Spinal cord (tissue), 10 donors: ENCODE results near the gene SPTB. TPM values are rescaled to one million over a fixed set of nuclear protein-coding genes. Genes with fewer than 3 reads are reported as not detected.

Experiments
- DNase-seq, 6 donors: peaks; one replicate each; pipeline versions ENCODE4 v3.0.0 to v3.0.0-alpha.2; 2013 to 2015; ENCODE audit warnings: low spot score in 6 of 6, low read depth in 4 of 6
- H3K27ac ChIP-seq: one replicate; pipeline ENCODE4 v1.5.1; 2013; ENCODE audit warnings: low read depth, low read length, control low read depth
- H3K27me3 ChIP-seq: one replicate; pipeline ENCODE4 v1.6.1; 2013; ENCODE audit warnings: low read length; ENCODE audit not compliant: control insufficient read depth, insufficient read depth
- H3K36me3 ChIP-seq: one replicate; pipeline ENCODE4 v1.6.1; 2013; ENCODE audit warnings: low read length; ENCODE audit not compliant: control insufficient read depth, insufficient read depth
- H3K4me1 ChIP-seq: one replicate; pipeline ENCODE4 v1.6.1; 2013; ENCODE audit warnings: low read length; ENCODE audit not compliant: control insufficient read depth, insufficient read depth
- H3K4me3 ChIP-seq: one replicate; pipeline ENCODE4 v1.5.1; 2013; ENCODE audit warnings: low read depth, low read length, control low read depth
- H3K9me3 ChIP-seq: one replicate; pipeline ENCODE4 v1.6.1; 2013; ENCODE audit warnings: low read length; ENCODE audit not compliant: control insufficient read depth, insufficient read depth
- WGBS: methylation state at CpG from one replicate; pipeline ENCODE4 v1.1.5; 2013; ENCODE audit warnings: missing lambda C conversion rate; ENCODE audit not compliant: insufficient coverage; 5-methylcytosine and 5-hydroxymethylcytosine counted together
- polyA plus RNA-seq, 2 donors: library from polyadenylated mRNA; unstranded; fragments of 120-200 nt; gene quantifications; one replicate each; pipeline ENCODE4 v1.2.1, GENCODE V29; 2013; ENCODE audit not compliant: insufficient read length in 2 of 2
- total RNA-seq, 2 donors: library from RNA; depleted of rRNA in 1 of 2; stranded (reverse); fragments of 120-200 nt in 1 of 2; fragments of >200 nt in 1 of 2; gene quantifications; one replicate each; pipeline versions ENCODE4 v1.2.3 to v1.2.4, GENCODE V29; 2013 to 2014
- donor health status: healthy.

Gene SPTB
- total and polyA plus RNA-seq, 4 donors, result 19.0 to 42.3 (median 35.2) TPM

DNA sequence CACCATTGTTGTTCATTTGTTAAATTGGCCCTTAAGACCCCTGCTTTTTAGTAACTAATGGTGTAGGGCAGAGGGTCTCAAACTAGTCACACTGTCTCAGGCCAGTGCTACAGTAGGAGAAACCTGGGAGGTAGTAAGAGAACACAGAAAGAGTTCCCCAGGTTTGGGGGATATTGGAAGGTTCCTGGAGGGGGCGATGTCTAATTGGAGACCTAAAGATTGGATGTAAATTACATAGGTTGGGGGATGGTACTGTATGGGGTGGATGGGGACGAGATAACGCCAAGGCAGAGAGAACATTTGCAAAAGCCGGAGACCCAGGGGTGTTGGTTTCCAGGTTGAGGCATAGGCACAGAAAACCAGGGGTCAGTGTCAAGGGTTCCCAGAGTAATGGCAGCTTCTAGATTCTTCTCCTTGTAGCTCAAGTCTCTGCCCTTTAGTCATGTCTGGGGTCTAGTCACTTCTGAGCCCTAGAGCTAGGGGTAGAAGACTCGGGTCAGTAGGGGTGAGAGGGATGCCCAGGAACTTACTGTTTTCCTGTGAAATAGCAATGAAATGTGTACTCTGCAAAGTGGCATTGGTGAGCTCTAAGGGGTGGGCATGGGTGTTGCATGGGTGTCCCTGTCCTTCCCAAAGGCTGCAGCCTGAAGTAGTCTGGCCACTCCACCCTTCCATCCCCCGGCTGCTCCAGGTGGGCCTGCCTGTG, 153.7 kb downstream of the SPTB start:
- no peak overlapping the region for H3K4me3 ChIP-seq
- WGBS, result 91% methylated on average over 6 of the region's 6 CpGs
- H3K4me1 ChIP-seq, result peaks cover 43% of the 10 kb centered on the region
- H3K36me3 ChIP-seq, result peaks cover 35% of the 10 kb centered on the region
- no peak for DNase-seq
- peak overlapping the region; percentile 65 for H3K27ac ChIP-seq
- no peaks in the 10 kb centered on the region for H3K9me3 ChIP-seq
- H3K27me3 ChIP-seq, result no peaks in the 10 kb centered on the region

- no peak overlapping the region for H3K4me3 ChIP-seq
- peaks cover 43% of the 10 kb centered on the region for H3K4me1 ChIP-seq
- WGBS, result 30% methylated on average over 3 of the region's 3 CpGs
- peaks cover 29% of the 10 kb centered on the region for H3K36me3 ChIP-seq
- peak in 1 of 6 donors; percentile 27 for DNase-seq
- H3K27ac ChIP-seq, result peak overlapping the region; percentile 65
- H3K9me3 ChIP-seq, result no peaks in the 10 kb centered on the region
- no peaks in the 10 kb centered on the region for H3K27me3 ChIP-seq
Measured at GRCh38 chr14:64725261-64725815, 154.4 kb downstream of the SPTB start.

DNA sequence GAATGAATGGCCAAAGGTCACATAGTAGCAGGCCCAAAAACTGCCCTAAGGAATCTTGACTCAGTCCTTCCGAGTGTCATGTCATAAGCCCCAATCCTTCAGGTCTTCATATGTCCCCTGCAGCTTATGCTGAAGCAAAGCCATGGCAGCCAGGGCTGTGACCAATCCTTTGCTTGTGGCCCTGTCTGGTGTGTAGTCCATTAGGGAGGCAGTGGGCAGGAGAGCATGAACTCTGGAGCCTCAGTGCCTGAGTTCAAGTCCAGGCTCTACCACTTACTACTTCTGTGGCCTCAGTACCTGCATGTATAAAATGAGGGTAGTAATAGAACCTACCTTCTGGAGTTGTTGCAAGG, 155.2 kb downstream of the SPTB start:
- Histone ChIP-seq H3K9me3 (no peaks in the 10 kb centered on the region), H3K4me3 (no peak overlapping the region), H3K36me3 (peaks cover 22% of the 10 kb centered on the region), H3K27ac (peak overlapping the region; percentile 65), H3K4me1 (peaks cover 44% of the 10 kb centered on the region), H3K27me3 (no peaks in the 10 kb centered on the region)
- no peak for DNase-seq
- 91% methylated on average over 1 of the region's 1 CpG for WGBS

- Histone ChIP-seq H3K27ac (peak overlapping the region; percentile 65), H3K4me1 (peaks cover 44% of the 10 kb centered on the region), H3K27me3 (no peaks in the 10 kb centered on the region), H3K4me3 (no peak overlapping the region), H3K9me3 (no peaks in the 10 kb centered on the region), H3K36me3 (peaks cover 16% of the 10 kb centered on the region)
- peak in 2 of 6 donors; percentile 72 to 73 for DNase-seq
- 33% methylated on average over 11 of the region's 15 CpGs for whole genome bisulfite sequencing
Measured at GRCh38 chr14:64723691-64724577, 155.8 kb downstream of the SPTB start.

- Histone ChIP-seq H3K9me3 (no peaks in the 10 kb centered on the region), H3K27me3 (no peaks in the 10 kb centered on the region), H3K4me3 (no peak overlapping the region), H3K4me1 (peaks cover 51% of the 10 kb centered on the region), H3K27ac (peak overlapping the region; percentile 40), H3K36me3 (peaks cover 6% of the 10 kb centered on the region)
- 94% methylated on average over 5 of the region's 5 CpGs for WGBS
- DNase-seq, result no peak
Measured at GRCh38 chr14:64722842-64723447, 156.8 kb downstream of the SPTB start.

GRCh38 chr14:64721899-64722298, 157.8 kb downstream of the SPTB start:
- WGBS, result 60% methylated on average over 4 of the region's 9 CpGs

DNA sequence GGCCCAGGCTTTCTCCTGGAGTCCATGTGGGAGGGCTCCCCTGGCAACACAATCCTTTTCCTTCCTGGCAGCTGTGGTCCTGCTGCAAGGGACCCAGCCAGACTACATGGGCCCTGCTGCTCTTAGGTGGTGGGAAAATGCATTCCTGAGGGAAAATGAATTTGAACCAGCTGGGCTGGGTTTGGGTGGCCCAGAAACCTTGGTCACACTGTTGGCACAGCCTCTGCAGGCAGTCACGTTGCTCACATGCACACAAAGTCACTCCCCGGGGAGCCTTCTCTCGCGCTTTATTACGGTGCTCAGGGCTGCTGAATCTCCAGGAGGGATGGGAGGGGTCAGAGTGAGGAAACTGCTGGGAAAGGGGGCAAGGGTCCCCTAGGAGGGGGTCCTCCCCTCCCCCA, 158.3 kb downstream of the SPTB start:
- H3K36me3 ChIP-seq, result no peaks in the 10 kb centered on the region
- no peaks in the 10 kb centered on the region for H3K27me3 ChIP-seq
- H3K4me1 ChIP-seq, result peaks cover 63% of the 10 kb centered on the region
- no CpG with 5 or more reads among the region's 5 CpGs for WGBS
- H3K4me3 ChIP-seq, result no peak overlapping the region
- H3K9me3 ChIP-seq, result no peaks in the 10 kb centered on the region
- H3K27ac ChIP-seq, result peak overlapping the region; percentile 65
- peak in 1 of 6 donors; percentile 43 for DNase-seq

More at GRCh38 chr14:64721899-64722298, 157.8 kb downstream of the SPTB start:
- H3K36me3 ChIP-seq, result no peaks in the 10 kb centered on the region
- DNase-seq, result no peak
- peaks cover 61% of the 10 kb centered on the region for H3K4me1 ChIP-seq
- no peaks in the 10 kb centered on the region for H3K9me3 ChIP-seq
- H3K27me3 ChIP-seq, result no peaks in the 10 kb centered on the region
- peak overlapping the region; percentile 65 for H3K27ac ChIP-seq
- H3K4me3 ChIP-seq, result no peak overlapping the region

DNA sequence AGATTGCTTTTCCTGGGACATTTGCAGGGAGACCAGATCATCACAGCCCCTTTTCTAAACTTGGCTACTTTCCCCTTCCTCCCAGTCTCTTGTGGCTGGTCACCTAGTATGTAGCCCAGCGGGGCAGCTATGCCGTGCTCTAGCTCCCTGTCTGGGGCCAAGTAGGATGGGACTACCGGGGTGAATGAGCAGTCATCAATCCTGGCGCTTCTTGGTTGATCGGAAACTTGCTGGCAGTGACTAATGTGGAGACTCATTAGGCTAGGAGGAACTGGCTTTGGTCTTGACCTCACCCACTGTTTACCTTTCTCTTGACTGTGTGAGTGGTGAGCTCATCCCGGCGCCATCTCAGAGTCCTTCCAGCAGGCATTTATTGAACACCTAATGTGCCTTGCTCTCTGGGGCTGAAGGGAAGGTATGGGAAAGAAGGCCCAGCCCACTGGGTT, 159.6 kb downstream of the SPTB start:
- Histone ChIP-seq H3K9me3 (no peaks in the 10 kb centered on the region), H3K4me3 (no peak overlapping the region), H3K27me3 (no peaks in the 10 kb centered on the region), H3K27ac (no peak overlapping the region), H3K36me3 (no peaks in the 10 kb centered on the region), H3K4me1 (peaks cover 68% of the 10 kb centered on the region)
- WGBS, result 91% methylated on average over 6 of the region's 7 CpGs
- DNase-seq, result no peak

- Histone ChIP-seq H3K27ac (no peak overlapping the region), H3K27me3 (no peaks in the 10 kb centered on the region), H3K4me3 (no peak overlapping the region), H3K36me3 (no peaks in the 10 kb centered on the region), H3K4me1 (peaks cover 74% of the 10 kb centered on the region), H3K9me3 (no peaks in the 10 kb centered on the region)
- WGBS, result 83% methylated on average over 5 of the region's 7 CpGs
- no peak for DNase-seq
Measured at GRCh38 chr14:64719601-64720000, 160.1 kb downstream of the SPTB start.
